HCT116 (cell line): ENCODE measurements around the gene DDI2. TPM values are rescaled to one million over a fixed set of nuclear protein-coding genes. Genes with fewer than 3 reads are reported as not detected.

Experiments
- ATAC-seq: fragments of 200-7000 bp; cut with Tn5 transposase; 2 replicates; pipeline ENCODE4 v1.9.1; 2020; ENCODE audit warnings: mild to moderate bottlenecking, moderate library complexity
- BruUV-seq: library from RNA; stranded (reverse); fragments of 400-500 nt; replicated peaks from 2 replicates; lab custom pipeline; 2021; lab: Mats Ljungman, UMichigan
- CTCF ChIA-PET: fragments of 300-600 bp; sonication (Branson Sonifier 250); formaldehyde crosslinking; loops from one replicate; lab custom pipeline; 2021; ENCODE audit warnings: antibody characterized with exemption; lab: Charles Lee
- POLR2A ChIA-PET: fragments of 300-600, 350-600 bp; sonication (Branson Sonifier 250); formaldehyde crosslinking; loops from one replicate; lab custom pipeline; 2021; ENCODE audit warnings: antibody characterized with exemption; lab: Charles Lee
- RAD21 ChIA-PET, 2 experiments: fragments of 300-600 bp; sonication (Branson Sonifier 250); formaldehyde crosslinking; loops; one replicate each; lab custom pipeline; 2023; ENCODE audit warnings: low total read pairs in 2 of 2; ENCODE audit not compliant: uncharacterized antibody in 2 of 2, unreplicated experiment in 2 of 2, low non-redundant PET in 1 of 2; lab: Charles Lee
- DNase-seq: peaks from one replicate; pipeline ENCODE4 v3.0.0-alpha.2; 2010; ENCODE audit warnings: low read depth, low spot score
- H2AFZ ChIP-seq: fragments of 200-600 bp; shearing (Covaris generic), sonication (generic); 2 replicates; pipeline ENCODE4 v1.6.1; 2017; ENCODE audit warnings: low read depth, mixed run types, mixed read lengths, antibody characterized with exemption, low read length; ENCODE audit not compliant: poor library complexity, severe bottlenecking
- H3K27ac ChIP-seq: 2 replicates; pipeline ENCODE4 v1.5.1; 2012; ENCODE audit warnings: low read depth, low read length
- H3K27me3 ChIP-seq: fragments of 200-600 bp; sonication (generic); 2 replicates; pipeline ENCODE4 v1.6.1; 2016; ENCODE audit warnings: mixed run types, low read length, mixed read lengths; ENCODE audit not compliant: insufficient read depth
- H3K36me3 ChIP-seq, 2 experiments: fragments of 200-500 bp in 1 of 2; fragments of 200-600 bp in 1 of 2; sonication (Bioruptor generic) in 1 of 2; sonication (generic) in 1 of 2; 2 replicates each; pipeline versions ENCODE4 v1.5.1 to v1.6.1; 2014 to 2016; ENCODE audit warnings: low read length in 2 of 2, inconsistent platforms in 1 of 2, mixed read lengths in 1 of 2, mixed run types in 1 of 2; ENCODE audit not compliant: insufficient read depth in 2 of 2, control insufficient read depth in 1 of 2
- H3K4me1 ChIP-seq, 2 experiments: fragments of 200-600 bp in 1 of 2; sonication (generic) in 1 of 2; 2 replicates each; pipeline versions ENCODE4 v1.5.1 to v1.6.1; 2012 to 2017; ENCODE audit warnings: low read length in 2 of 2, inconsistent platforms in 1 of 2, mild to moderate bottlenecking in 1 of 2, mixed read lengths in 1 of 2, mixed run types in 1 of 2, moderate library complexity in 1 of 2; ENCODE audit not compliant: insufficient read depth in 2 of 2, control insufficient read depth in 1 of 2
- H3K4me2 ChIP-seq: fragments of 200-600 bp; sonication (generic); 2 replicates; pipeline ENCODE4 v1.6.1; 2017; ENCODE audit warnings: mixed run types, low read length, mixed read lengths
- H3K4me3 ChIP-seq, 2 experiments: fragments of 200-600 bp in 1 of 2; sonication (generic) in 1 of 2; replicated peaks in 1 of 2; 2 replicates each; pipeline ENCODE4 v1.5.1; 2011 to 2016; ENCODE audit warnings: low read length in 2 of 2, control low read depth in 1 of 2, low read depth in 1 of 2, mild to moderate bottlenecking in 1 of 2, mixed read lengths in 1 of 2, mixed run types in 1 of 2
- H3K79me2 ChIP-seq: fragments of 200-600 bp; sonication (generic); 2 replicates; pipeline ENCODE4 v1.6.1; 2017; ENCODE audit warnings: mild to moderate bottlenecking, mixed run types, low read length, moderate library complexity, mixed read lengths; ENCODE audit not compliant: insufficient read depth
- H3K9ac ChIP-seq: fragments of 200-600 bp; sonication (generic); 2 replicates; pipeline ENCODE4 v1.6.1; 2016; ENCODE audit warnings: low read length, mixed read lengths
- H3K9me2 ChIP-seq: fragments of 200-600 bp; sonication (generic), shearing (Covaris generic); 2 replicates; pipeline ENCODE4 v1.6.1; 2017; ENCODE audit warnings: mixed run types, mild to moderate bottlenecking, moderate library complexity; ENCODE audit not compliant: insufficient read depth
- H3K9me3 ChIP-seq, 2 experiments: fragments of 200-500 bp in 1 of 2; fragments of 200-600 bp in 1 of 2; sonication (Bioruptor generic) in 1 of 2; sonication (generic) in 1 of 2; 2 replicates each; pipeline ENCODE4 v1.6.1; 2014 to 2017; ENCODE audit warnings: low read length in 2 of 2, mixed read lengths in 2 of 2, inconsistent platforms in 1 of 2, low read depth in 1 of 2, mild to moderate bottlenecking in 1 of 2, mixed run types in 1 of 2, moderate library complexity in 1 of 2; ENCODE audit not compliant: control insufficient read depth in 1 of 2, insufficient read depth in 1 of 2
- H4K20me1 ChIP-seq: fragments of 200-600 bp; sonication (generic), shearing (Covaris generic); 2 replicates; pipeline ENCODE4 v1.6.1; 2017; ENCODE audit warnings: mixed run types, mild to moderate bottlenecking, moderate library complexity; ENCODE audit not compliant: insufficient read depth
- ELF1 ChIP-seq: IDR thresholded peaks from 2 replicates; pipeline ENCODE4 v1.6.1; 2012; ENCODE audit warnings: low read depth, borderline replicate concordance
- JUND ChIP-seq: IDR thresholded peaks from 2 replicates; pipeline ENCODE4 v1.6.1; 2012
- SIN3A ChIP-seq: IDR thresholded peaks from 2 replicates; pipeline ENCODE4 v1.6.1; 2012; ENCODE audit warnings: low read depth
- YY1 ChIP-seq: IDR thresholded peaks from 2 replicates; pipeline ENCODE4 v1.6.1; 2011; ENCODE audit warnings: low read length, low read depth, moderate library complexity, mild to moderate bottlenecking; ENCODE audit not compliant: insufficient replicate concordance; ENCODE audit errors: extremely low read depth
- ZFX ChIP-seq: fragments of 450-650 bp; IDR thresholded peaks from 2 replicates; pipeline ENCODE4 v1.6.1; 2017
- ZNF274 ChIP-seq: fragments of 200-500 bp; sonication (Bioruptor generic); IDR thresholded peaks from 2 replicates; pipeline ENCODE4 v1.6.1; 2014; ENCODE audit warnings: mild to moderate bottlenecking, low read depth, low read length, inconsistent platforms
- intact Hi-C: fragments of 100-400 bp; cut with micrococcal nuclease; formaldehyde crosslinking; loops from 2 replicates; pipeline ENCODE4 v1.10.0; 2022
- total RNA-seq: library from RNA; stranded (reverse); gene quantifications from one replicate; pipeline ENCODE4 v1.2.1, GENCODE V29; 2021; ENCODE audit not compliant: unreplicated experiment
- TF ChIP-seq, protein P1 (sequence below): IDR thresholded peaks from 2 replicates; pipeline ENCODE4 v1.6.1; 2012

Gene DDI2
- total RNA-seq, 1 experiment from 2014 or later, result 26.3 TPM

DNA sequence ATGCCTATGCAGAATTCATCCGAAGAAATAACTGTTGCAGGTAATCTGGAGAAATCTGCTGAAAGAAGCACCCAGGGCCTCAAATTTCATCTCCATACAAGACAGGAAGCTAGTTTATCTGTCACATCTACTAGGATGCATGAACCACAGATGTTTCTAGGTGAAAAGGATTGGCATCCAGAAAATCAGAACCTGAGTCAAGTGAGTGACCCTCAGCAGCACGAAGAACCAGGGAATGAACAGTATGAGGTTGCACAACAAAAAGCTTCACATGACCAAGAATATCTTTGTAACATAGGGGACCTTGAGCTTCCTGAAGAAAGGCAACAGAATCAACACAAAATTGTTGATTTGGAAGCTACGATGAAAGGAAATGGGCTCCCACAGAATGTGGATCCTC, 42.9 kb downstream of the DDI2 start:
- no peaks in the 10 kb centered on the region for H3K9me2 ChIP-seq
- no peaks in the 10 kb centered on the region for H3K27me3 ChIP-seq
- DNase-seq (no peak), ATAC-seq (no peak)
- POLR2A ChIA-PET, result no interaction called here
- no peak overlapping the region for H3K27ac ChIP-seq
- RAD21 ChIA-PET, result no interaction called here
- no peak overlapping the region for H3K9ac ChIP-seq
- CTCF ChIA-PET, result no interaction called here
- BruUV-seq, result no TSS peak
- no peaks in the 10 kb centered on the region for H3K9me3 ChIP-seq
- H3K4me3 ChIP-seq, result no peak overlapping the region
- TF ChIP-seq, protein P1, sequence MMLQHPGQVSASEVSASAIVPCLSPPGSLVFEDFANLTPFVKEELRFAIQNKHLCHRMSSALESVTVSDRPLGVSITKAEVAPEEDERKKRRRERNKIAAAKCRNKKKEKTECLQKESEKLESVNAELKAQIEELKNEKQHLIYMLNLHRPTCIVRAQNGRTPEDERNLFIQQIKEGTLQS, result no peak
- no peak for TF ChIP-seq YY1
- TF ChIP-seq ZNF274, result no peak
- peaks cover 2 to 5% of the 10 kb centered on the region in 2 experiments for H3K4me1 ChIP-seq
- H3K36me3 ChIP-seq, result peaks cover 32 to 55% of the 10 kb centered on the region in 2 experiments
- H2AFZ ChIP-seq, result no peak overlapping the region
- intact Hi-C loops, result no loop called here
- H4K20me1 ChIP-seq, result no peaks in the 10 kb centered on the region
- no peak overlapping the region for H3K4me2 ChIP-seq
- no peaks in the 10 kb centered on the region; the same call in 1 of the 2 replicates for H3K79me2 ChIP-seq

GRCh38 chr1:15662477-15662876, 45.2 kb downstream of the DDI2 start:
- H3K9ac ChIP-seq, result no peak overlapping the region
- ChIA-PET RAD21 (no interaction called here), CTCF (no interaction called here), POLR2A (no interaction called here)
- no peak for ATAC-seq
- no TSS peak for BruUV-seq
- peaks cover 28 to 39% of the 10 kb centered on the region in 2 experiments for H3K36me3 ChIP-seq
- H3K9me3 ChIP-seq, result no peaks in the 10 kb centered on the region
- no peaks in the 10 kb centered on the region for H3K27me3 ChIP-seq
- no peaks in the 10 kb centered on the region for H3K79me2 ChIP-seq
- H3K9me2 ChIP-seq, result no peaks in the 10 kb centered on the region
- intact Hi-C loops, result no loop called here
- H3K4me3 ChIP-seq, result no peak overlapping the region
- no peak overlapping the region for H2AFZ ChIP-seq
- no peak overlapping the region for H3K27ac ChIP-seq
- no peak overlapping the region for H3K4me2 ChIP-seq
- H4K20me1 ChIP-seq, result no peaks in the 10 kb centered on the region
- no peaks in the 10 kb centered on the region for H3K4me1 ChIP-seq
- DNase-seq, result no peak
- TF ChIP-seq JUND (no peak), YY1 (no peak), SIN3A (no peak), ZFX (no peak), ELF1 (no peak)
